Kidney capillary endothelial cell (primary cell): ENCODE measurements around the gene RPGRIP1L.

Experiments
- DNase-seq: peaks from one replicate; pipeline ENCODE4 v3.0.0-alpha.2; 2018; ENCODE audit warnings: low spot score

The RPGRIP1L gene

GRCh38 chr16:53703590-53704444, at the start of gene RPGRIP1L, which contains the start of gene FTO:
Gene RPGRIP1L, minus strand, starts transcription at chr16:53703859. Its CDS starts 3,136 bp downstream, at chr16:53700723.
Gene FTO, plus strand, starts transcription at chr16:53704156.
- peak; percentile 100 for DNase-seq

DNA sequence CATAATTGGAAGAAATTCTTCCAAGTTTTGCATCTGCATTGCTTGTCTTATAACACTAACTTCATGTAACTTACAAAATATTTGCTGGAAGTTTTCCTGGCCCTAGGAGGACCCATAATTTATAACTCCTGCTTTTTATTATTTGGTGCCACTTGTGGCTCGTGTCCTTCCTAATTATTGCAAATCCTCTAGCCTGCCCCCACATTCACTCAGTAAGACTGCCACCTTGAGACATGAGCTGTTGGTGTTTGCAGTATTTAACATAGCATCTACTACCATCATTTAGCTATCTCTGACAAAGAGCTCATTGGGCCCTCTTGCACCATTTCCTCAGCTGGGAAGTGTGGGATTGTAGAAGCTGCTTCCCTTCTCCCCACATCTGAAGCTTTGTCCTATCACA, 49.8 kb upstream of the RPGRIP1L start:
- no peak for DNase-seq

DNA sequence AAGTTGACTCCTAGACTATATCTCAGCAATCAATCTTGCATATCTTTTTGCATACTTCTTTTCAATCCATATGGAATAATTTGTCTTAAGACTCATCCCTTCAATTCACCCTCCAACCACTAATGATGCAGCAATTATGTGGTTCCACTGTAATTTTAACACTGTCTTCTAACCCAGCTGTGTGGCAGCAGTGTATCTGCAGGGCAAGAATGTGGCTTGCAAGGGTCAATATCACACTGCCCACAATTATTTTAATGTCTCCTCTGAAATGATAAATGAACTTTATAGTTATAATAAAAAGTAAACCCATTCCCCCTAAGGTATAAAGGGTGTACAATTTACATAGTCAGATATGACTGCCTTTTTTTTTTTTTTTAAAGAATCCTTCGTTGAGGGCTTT, 48.9 kb upstream of the RPGRIP1L start:
- DNase-seq = no peak

GRCh38 chr16:53745753-53746266, 42.2 kb upstream of the RPGRIP1L start:
- DNase-seq = no peak

- no peak for DNase-seq
Measured at GRCh38 chr16:53745086-53745485, 41.4 kb upstream of the RPGRIP1L start.

- peak; percentile 10 for DNase-seq
Measured at GRCh38 chr16:53744449-53744848, 40.8 kb upstream of the RPGRIP1L start.

DNA sequence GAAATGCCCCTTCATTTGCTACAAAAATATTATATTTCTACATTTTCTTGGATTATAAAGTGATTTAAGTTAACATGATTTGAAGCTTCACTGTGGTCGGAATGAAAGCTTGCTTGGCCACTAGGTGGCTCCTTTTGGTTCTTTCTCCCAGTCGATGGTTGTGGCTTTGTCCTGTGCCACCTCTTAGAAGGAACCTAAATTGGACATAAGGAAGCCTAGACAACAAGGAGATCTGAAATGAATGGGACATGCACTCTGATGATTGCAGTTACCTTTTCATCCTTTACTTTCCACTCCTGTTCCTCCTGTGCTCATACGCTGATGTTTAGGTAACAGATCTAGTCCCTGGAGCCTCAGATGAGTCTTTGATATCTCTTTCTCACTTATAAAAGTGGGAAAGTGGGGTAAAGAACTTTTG, 39.5 kb upstream of the RPGRIP1L start:
- peak; percentile 16 for DNase-seq

- no peak for DNase-seq
Measured at GRCh38 chr16:53741546-53741945, 37.9 kb upstream of the RPGRIP1L start.

GRCh38 chr16:53740933-53741531, 37.4 kb upstream of the RPGRIP1L start:
- no peak for DNase-seq

GRCh38 chr16:53740476-53740875, 36.8 kb upstream of the RPGRIP1L start:
- DNase-seq = no peak

GRCh38 chr16:53737552-53737951, 33.9 kb upstream of the RPGRIP1L start:
- no peak for DNase-seq

DNA sequence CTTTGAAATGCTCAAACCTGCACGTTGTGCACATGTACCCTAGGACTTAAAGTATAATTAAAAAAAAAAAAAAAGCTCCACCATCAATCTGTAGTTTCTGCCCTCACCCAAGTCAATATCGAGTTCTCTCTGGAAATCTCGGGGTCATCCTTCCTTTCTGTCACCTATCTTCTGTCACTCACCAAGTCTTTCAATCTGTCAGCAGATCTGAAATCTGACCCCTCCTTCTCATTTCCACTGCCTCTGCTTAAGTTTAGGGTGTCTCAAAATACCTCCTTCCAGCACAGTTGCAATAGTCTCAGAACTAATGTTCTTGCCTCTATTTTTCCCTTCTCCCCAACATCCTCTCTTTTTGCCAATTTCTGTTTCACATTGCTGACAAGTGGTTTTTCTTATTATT, 32.6 kb upstream of the RPGRIP1L start:
- no peak for DNase-seq

GRCh38 chr16:53734908-53735307, 31.2 kb upstream of the RPGRIP1L start:
- no peak for DNase-seq

DNA sequence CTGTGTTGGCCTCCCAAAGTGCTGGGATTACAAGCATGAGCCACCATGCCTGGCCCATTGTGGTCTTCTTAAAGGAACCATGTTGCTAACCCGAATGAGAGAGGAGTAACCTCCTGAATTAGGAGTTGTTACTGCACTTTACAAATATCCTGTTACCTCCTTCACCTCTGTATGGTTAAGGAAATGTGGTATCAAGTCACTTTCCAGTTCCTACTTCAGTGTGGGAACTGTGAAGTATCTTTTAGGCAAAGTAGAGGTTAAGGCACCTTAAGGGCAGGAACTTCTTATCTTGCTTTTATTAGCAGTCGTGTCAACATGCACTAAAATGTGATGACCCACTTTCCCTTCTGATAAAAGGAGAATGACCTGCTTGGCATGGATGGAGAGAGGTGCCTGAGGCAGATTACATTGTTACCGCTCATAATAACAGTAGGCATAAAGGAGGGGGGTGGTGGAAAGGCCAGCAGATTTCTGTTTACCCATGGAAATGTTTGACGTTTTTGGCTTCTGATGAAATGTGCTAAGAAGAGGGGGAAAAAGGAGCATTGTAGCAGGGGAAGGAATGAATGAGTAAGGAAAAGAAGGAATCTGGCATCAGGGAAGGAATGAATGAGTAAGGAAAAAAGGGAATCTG, 28.8 kb upstream of the RPGRIP1L start:
- no peak for DNase-seq

GRCh38 chr16:53730693-53731092, 27.0 kb upstream of the RPGRIP1L start:
- DNase-seq = no peak

- DNase-seq = peak; percentile 11
Measured at GRCh38 chr16:53726625-53727024, 23.0 kb upstream of the RPGRIP1L start.

GRCh38 chr16:53721017-53721416, 17.4 kb upstream of the RPGRIP1L start:
- no peak for DNase-seq

DNA sequence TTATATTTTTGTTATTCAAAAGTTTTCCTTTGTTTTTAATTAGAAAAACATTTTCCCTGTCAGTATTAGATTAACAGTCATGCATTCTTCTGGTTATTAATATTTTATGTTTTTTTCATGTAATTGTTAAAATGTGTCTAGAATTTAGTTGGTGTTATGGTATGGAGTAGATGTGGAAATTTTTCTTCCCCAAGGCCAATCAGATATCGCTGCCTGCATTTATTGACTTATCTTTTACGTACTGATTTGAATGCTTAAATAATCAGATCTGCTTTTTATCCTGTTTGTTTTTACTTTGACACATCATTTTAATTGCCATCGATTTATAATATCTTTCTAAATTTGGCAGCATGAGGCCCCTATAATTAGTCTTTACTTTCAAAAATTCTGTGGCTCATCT, 13.9 kb upstream of the RPGRIP1L start:
- no peak for DNase-seq

DNA sequence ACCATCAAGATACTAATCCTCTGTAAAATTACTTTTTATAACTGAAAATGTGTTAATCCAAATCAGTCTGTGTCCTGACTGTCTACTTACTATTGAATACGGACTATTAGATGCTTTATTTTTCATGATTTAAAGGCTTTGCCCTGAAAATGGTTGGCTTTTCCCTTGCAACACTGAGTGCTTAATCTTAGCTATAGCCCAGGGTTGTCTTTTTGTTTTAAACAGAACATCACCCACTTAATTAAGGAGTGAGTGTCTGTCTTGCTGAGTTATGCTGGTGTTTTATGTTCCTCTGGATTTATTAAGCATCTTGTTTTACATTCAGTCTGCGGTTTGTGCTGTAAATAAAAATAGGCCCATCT, 11.3 kb upstream of the RPGRIP1L start:
- DNase-seq = no peak

GRCh38 chr16:53714205-53715022, 10.8 kb upstream of the RPGRIP1L start:
- DNase-seq = no peak

GRCh38 chr16:53713403-53714204, 9.9 kb upstream of the RPGRIP1L start:
- no peak for DNase-seq
